ENCODE data around the gene TBC1D17. TPM values are rescaled to one million over a fixed set of nuclear protein-coding genes. Genes with fewer than 3 reads are reported as not detected.

The TBC1D17 gene
- total and polyA plus RNA-seq, 2 of the 13 experiments (the other 11 are each of a cell fraction or from before 2014, with no cell fraction given) = 9.7 to 16.9 TPM

GRCh38 chr19:49857061-49857837 is 20.3 kb upstream of the TBC1D17 start (continued):
- TF ChIP-seq ZEB1 (IDR thresholded peaks at IDR 0.05; ENCODE audit: insufficient replicate concordance, low read depth) (no peak), YY1 (IDR thresholded peaks at IDR 0.05; ENCODE audit: insufficient read depth, insufficient replicate concordance, low read depth, low read length) (no peak), MYC (CRISPR knock-in tag; IDR thresholded peaks at IDR 0.05; ENCODE audit: borderline replicate concordance) (no peak), ZNF552 (CRISPR knock-in tag; IDR thresholded peaks at IDR 0.05; ENCODE audit: borderline replicate concordance) (no peak), ZNF446 (CRISPR knock-in tag; IDR thresholded peaks at IDR 0.05) (no peak), ARHGAP35 (CRISPR knock-in tag; IDR thresholded peaks at IDR 0.05; ENCODE audit: borderline replicate concordance) (no peak), RBM22 (optimal IDR thresholded peaks at IDR 0.05; ENCODE audit: low read length) (peak; percentile 80), PAWR (CRISPR knock-in tag; IDR thresholded peaks at IDR 0.05; ENCODE audit: borderline replicate concordance) (no peak), ZUFSP (CRISPR knock-in tag; IDR thresholded peaks at IDR 0.05; ENCODE audit: borderline replicate concordance) (no peak), KDM2A (CRISPR knock-in tag; IDR thresholded peaks at IDR 0.05; ENCODE audit: borderline replicate concordance, low read depth) (no peak), ZHX1 (CRISPR knock-in tag; IDR thresholded peaks at IDR 0.05; ENCODE audit: low read depth) (no peak), RELA (CRISPR knock-in tag; IDR thresholded peaks at IDR 0.05) (no peak), HNRNPK (IDR thresholded peaks at IDR 0.05; ENCODE audit: low read depth, low read length, poor library complexity, severe bottlenecking) (peak; percentile 13), NFE2 (CRISPR knock-in tag; IDR thresholded peaks at IDR 0.05) (no peak), MEIS1 (CRISPR knock-in tag; IDR thresholded peaks at IDR 0.05; ENCODE audit: borderline replicate concordance) (no peak)
- TF ChIP-seq, protein P1, sequence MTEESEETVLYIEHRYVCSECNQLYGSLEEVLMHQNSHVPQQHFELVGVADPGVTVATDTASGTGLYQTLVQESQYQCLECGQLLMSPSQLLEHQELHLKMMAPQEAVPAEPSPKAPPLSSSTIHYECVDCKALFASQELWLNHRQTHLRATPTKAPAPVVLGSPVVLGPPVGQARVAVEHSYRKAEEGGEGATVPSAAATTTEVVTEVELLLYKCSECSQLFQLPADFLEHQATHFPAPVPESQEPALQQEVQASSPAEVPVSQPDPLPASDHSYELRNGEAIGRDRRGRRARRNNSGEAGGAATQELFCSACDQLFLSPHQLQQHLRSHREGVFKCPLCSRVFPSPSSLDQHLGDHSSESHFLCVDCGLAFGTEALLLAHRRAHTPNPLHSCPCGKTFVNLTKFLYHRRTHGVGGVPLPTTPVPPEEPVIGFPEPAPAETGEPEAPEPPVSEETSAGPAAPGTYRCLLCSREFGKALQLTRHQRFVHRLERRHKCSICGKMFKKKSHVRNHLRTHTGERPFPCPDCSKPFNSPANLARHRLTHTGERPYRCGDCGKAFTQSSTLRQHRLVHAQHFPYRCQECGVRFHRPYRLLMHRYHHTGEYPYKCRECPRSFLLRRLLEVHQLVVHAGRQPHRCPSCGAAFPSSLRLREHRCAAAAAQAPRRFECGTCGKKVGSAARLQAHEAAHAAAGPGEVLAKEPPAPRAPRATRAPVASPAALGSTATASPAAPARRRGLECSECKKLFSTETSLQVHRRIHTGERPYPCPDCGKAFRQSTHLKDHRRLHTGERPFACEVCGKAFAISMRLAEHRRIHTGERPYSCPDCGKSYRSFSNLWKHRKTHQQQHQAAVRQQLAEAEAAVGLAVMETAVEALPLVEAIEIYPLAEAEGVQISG (CRISPR knock-in tag; IDR thresholded peaks at IDR 0.05) = no peak
- TF ChIP-seq, protein P2, sequence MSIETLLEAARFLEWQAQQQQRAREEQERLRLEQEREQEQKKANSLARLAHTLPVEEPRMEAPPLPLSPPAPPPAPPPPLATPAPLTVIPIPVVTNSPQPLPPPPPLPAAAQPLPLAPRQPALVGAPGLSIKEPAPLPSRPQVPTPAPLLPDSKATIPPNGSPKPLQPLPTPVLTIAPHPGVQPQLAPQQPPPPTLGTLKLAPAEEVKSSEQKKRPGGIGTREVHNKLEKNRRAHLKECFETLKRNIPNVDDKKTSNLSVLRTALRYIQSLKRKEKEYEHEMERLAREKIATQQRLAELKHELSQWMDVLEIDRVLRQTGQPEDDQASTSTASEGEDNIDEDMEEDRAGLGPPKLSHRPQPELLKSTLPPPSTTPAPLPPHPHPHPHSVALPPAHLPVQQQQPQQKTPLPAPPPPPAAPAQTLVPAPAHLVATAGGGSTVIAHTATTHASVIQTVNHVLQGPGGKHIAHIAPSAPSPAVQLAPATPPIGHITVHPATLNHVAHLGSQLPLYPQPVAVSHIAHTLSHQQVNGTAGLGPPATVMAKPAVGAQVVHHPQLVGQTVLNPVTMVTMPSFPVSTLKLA (IDR thresholded peaks at IDR 0.05) = no peak
- TF ChIP-seq, protein P3, sequence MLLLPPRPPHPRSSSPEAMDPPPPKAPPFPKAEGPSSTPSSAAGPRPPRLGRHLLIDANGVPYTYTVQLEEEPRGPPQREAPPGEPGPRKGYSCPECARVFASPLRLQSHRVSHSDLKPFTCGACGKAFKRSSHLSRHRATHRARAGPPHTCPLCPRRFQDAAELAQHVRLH (CRISPR knock-in tag; IDR thresholded peaks at IDR 0.05; ENCODE audit: borderline replicate concordance, low read depth) = no peak
